K562 (cell line): ENCODE measurements around the gene VWA7. TPM values are rescaled to one million over a fixed set of nuclear protein-coding genes. Genes with fewer than 3 reads are reported as not detected.

Source experiments
- ILK ChIP-seq: fragments of 450-650 bp; IDR thresholded peaks from 2 replicates; pipeline ENCODE4 v1.6.1; 2016; ENCODE audit warnings: missing genetic modification characterization, low read depth, mild to moderate bottlenecking, missing compliant biosample characterization, moderate library complexity, borderline replicate concordance
- NFIC ChIP-seq: fragments of 450-650 bp; IDR thresholded peaks from 2 replicates; pipeline ENCODE4 v1.6.1; 2017; ENCODE audit warnings: mild to moderate bottlenecking, inconsistent platforms
- SPI1 ChIP-seq: IDR thresholded peaks from 2 replicates; pipeline ENCODE4 v1.6.1; 2011; ENCODE audit warnings: low read depth, low read length, control low read depth, borderline replicate concordance
- STAT5A ChIP-seq: IDR thresholded peaks from 2 replicates; pipeline ENCODE4 v1.6.1; 2012; ENCODE audit warnings: low read length, inconsistent platforms, borderline replicate concordance
- ZNF830 ChIP-seq: fragments of 250-450 bp; sonication (Bioruptor Pico); IDR thresholded peaks from 2 replicates; pipeline ENCODE4 v1.5.0; 2021; ENCODE audit warnings: mild to moderate bottlenecking
- polyA plus RNA-seq, 8 experiments: library from polyadenylated mRNA; depleted of rRNA in 4 of 8; stranded (reverse) in 5 of 8; unstranded in 3 of 8; fragments of >200 nt; fragmentation: Nextera tagmentation in 2 of 8; fragmentation: Illumina TruSeq in 1 of 8; extraction: Ambion mirVana in 2 of 8; extraction: Trizol in 1 of 8; gene quantifications; 2 replicates each; pipeline versions ENCODE4 v1.2.1 to v1.2.3, GENCODE V29; 2011 to 2014; ENCODE audit warnings: inconsistent platforms in 1 of 8, missing spikeins in 1 of 8
- total RNA-seq, 7 experiments: library from RNA; depleted of rRNA in 6 of 7; stranded (reverse); fragments of >200 nt in 6 of 7; fragmentation: Illumina TruSeq in 2 of 7; extraction: Trizol in 2 of 7; gene quantifications; 2 replicates each; pipeline versions ENCODE4 v1.2.1 to v1.2.3, GENCODE V29; 2011 to 2021; ENCODE audit warnings: low replicate concordance in 1 of 7
- TF ChIP-seq, protein P1 (sequence below), 3 experiments: fragments of 200-800 bp in 1 of 3; fragments of 250-450 bp in 1 of 3; fragments of 450-650 bp in 1 of 3; sonication (Bioruptor Pico) in 1 of 3; sonication (Bioruptor generic) in 1 of 3; formaldehyde crosslinking in 1 of 3; IDR thresholded peaks; 2 replicates each; pipeline versions ENCODE4 v1.6.1 to v1.8.0; 2016 to 2022; ENCODE audit warnings: mild to moderate bottlenecking in 2 of 3, missing genetic modification characterization in 2 of 3, missing compliant biosample characterization in 1 of 3, moderate library complexity in 1 of 3
- TF ChIP-seq, protein P2 (sequence below): fragments of 200-600 bp; sonication (generic); IDR thresholded peaks from one replicate; pipeline ENCODE4 v1.6.1; 2012; ENCODE audit warnings: mild to moderate bottlenecking, low read depth, low read length, inconsistent platforms
- TF ChIP-seq, protein P3 (sequence below): fragments of 450-650 bp; conservative IDR thresholded peaks from 2 replicates; pipeline ENCODE4 v1.6.1; 2016; ENCODE audit warnings: missing genetic modification characterization, low read depth, mild to moderate bottlenecking, control low read depth, missing compliant biosample characterization

Gene VWA7
- total and polyA plus RNA-seq, 9 of the 15 experiments (the other 6 are each of a cell fraction or from before 2014, with no cell fraction given), result 0.18 to 2.9 (median 0.95) TPM

DNA sequence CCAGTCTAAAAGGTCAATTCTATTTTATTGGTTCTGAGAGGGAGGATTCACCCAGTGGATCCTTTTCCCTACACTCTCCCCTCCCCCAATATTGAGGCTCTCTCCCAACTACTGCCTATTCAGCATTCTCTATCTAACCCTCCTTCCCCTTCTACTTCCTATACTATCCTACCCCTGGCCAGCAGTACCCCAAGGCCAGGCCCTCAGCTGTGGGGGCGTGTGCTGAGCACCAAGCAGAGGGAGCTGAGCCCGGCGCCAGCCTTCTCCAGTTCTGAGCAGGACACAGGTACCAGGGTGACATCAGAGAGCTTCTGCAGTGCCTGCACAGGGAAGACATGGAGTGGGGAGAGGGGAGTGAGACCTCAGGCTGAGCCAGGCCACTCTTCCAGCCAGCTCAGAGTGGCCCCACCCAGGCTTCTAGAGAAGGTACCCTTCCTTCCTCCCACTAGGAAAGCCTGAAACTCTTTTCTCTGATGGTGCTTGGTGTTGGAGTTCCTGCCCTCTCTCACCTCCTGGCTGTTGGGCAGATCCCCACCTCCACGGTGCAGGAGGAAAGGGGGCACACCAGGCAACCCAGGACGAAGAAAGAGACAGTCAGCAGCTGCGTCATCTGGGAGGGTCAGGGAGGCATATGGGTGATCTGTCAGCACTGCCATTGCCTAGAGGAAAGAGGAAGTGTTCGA is 50.0 kb downstream of the VWA7 start (continued):
- TF ChIP-seq ILK (tag), result no peak
- TF ChIP-seq STAT5A, result no peak
- TF ChIP-seq NFIC, result no peak
- TF ChIP-seq, protein P1, sequence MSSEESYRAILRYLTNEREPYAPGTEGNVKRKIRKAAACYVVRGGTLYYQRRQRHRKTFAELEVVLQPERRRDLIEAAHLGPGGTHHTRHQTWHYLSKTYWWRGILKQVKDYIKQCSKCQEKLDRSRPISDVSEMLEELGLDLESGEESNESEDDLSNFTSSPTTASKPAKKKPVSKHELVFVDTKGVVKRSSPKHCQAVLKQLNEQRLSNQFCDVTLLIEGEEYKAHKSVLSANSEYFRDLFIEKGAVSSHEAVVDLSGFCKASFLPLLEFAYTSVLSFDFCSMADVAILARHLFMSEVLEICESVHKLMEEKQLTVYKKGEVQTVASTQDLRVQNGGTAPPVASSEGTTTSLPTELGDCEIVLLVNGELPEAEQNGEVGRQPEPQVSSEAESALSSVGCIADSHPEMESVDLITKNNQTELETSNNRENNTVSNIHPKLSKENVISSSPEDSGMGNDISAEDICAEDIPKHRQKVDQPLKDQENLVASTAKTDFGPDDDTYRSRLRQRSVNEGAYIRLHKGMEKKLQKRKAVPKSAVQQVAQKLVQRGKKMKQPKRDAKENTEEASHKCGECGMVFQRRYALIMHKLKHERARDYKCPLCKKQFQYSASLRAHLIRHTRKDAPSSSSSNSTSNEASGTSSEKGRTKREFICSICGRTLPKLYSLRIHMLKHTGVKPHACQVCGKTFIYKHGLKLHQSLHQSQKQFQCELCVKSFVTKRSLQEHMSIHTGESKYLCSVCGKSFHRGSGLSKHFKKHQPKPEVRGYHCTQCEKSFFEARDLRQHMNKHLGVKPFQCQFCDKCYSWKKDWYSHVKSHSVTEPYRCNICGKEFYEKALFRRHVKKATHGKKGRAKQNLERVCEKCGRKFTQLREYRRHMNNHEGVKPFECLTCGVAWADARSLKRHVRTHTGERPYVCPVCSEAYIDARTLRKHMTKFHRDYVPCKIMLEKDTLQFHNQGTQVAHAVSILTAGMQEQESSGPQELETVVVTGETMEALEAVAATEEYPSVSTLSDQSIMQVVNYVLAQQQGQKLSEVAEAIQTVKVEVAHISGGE (CRISPR knock-in tag; IDR thresholded peaks at IDR 0.05), result no peak
- peak; percentile 100 for TF ChIP-seq SPI1
- TF ChIP-seq, protein P2, sequence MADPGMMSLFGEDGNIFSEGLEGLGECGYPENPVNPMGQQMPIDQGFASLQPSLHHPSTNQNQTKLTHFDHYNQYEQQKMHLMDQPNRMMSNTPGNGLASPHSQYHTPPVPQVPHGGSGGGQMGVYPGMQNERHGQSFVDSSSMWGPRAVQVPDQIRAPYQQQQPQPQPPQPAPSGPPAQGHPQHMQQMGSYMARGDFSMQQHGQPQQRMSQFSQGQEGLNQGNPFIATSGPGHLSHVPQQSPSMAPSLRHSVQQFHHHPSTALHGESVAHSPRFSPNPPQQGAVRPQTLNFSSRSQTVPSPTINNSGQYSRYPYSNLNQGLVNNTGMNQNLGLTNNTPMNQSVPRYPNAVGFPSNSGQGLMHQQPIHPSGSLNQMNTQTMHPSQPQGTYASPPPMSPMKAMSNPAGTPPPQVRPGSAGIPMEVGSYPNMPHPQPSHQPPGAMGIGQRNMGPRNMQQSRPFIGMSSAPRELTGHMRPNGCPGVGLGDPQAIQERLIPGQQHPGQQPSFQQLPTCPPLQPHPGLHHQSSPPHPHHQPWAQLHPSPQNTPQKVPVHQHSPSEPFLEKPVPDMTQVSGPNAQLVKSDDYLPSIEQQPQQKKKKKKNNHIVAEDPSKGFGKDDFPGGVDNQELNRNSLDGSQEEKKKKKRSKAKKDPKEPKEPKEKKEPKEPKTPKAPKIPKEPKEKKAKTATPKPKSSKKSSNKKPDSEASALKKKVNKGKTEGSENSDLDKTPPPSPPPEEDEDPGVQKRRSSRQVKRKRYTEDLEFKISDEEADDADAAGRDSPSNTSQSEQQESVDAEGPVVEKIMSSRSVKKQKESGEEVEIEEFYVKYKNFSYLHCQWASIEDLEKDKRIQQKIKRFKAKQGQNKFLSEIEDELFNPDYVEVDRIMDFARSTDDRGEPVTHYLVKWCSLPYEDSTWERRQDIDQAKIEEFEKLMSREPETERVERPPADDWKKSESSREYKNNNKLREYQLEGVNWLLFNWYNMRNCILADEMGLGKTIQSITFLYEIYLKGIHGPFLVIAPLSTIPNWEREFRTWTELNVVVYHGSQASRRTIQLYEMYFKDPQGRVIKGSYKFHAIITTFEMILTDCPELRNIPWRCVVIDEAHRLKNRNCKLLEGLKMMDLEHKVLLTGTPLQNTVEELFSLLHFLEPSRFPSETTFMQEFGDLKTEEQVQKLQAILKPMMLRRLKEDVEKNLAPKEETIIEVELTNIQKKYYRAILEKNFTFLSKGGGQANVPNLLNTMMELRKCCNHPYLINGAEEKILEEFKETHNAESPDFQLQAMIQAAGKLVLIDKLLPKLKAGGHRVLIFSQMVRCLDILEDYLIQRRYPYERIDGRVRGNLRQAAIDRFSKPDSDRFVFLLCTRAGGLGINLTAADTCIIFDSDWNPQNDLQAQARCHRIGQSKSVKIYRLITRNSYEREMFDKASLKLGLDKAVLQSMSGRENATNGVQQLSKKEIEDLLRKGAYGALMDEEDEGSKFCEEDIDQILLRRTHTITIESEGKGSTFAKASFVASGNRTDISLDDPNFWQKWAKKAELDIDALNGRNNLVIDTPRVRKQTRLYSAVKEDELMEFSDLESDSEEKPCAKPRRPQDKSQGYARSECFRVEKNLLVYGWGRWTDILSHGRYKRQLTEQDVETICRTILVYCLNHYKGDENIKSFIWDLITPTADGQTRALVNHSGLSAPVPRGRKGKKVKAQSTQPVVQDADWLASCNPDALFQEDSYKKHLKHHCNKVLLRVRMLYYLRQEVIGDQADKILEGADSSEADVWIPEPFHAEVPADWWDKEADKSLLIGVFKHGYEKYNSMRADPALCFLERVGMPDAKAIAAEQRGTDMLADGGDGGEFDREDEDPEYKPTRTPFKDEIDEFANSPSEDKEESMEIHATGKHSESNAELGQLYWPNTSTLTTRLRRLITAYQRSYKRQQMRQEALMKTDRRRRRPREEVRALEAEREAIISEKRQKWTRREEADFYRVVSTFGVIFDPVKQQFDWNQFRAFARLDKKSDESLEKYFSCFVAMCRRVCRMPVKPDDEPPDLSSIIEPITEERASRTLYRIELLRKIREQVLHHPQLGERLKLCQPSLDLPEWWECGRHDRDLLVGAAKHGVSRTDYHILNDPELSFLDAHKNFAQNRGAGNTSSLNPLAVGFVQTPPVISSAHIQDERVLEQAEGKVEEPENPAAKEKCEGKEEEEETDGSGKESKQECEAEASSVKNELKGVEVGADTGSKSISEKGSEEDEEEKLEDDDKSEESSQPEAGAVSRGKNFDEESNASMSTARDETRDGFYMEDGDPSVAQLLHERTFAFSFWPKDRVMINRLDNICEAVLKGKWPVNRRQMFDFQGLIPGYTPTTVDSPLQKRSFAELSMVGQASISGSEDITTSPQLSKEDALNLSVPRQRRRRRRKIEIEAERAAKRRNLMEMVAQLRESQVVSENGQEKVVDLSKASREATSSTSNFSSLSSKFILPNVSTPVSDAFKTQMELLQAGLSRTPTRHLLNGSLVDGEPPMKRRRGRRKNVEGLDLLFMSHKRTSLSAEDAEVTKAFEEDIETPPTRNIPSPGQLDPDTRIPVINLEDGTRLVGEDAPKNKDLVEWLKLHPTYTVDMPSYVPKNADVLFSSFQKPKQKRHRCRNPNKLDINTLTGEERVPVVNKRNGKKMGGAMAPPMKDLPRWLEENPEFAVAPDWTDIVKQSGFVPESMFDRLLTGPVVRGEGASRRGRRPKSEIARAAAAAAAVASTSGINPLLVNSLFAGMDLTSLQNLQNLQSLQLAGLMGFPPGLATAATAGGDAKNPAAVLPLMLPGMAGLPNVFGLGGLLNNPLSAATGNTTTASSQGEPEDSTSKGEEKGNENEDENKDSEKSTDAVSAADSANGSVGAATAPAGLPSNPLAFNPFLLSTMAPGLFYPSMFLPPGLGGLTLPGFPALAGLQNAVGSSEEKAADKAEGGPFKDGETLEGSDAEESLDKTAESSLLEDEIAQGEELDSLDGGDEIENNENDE, result no peak
- no peak for TF ChIP-seq ZNF830
- TF ChIP-seq, protein P3, sequence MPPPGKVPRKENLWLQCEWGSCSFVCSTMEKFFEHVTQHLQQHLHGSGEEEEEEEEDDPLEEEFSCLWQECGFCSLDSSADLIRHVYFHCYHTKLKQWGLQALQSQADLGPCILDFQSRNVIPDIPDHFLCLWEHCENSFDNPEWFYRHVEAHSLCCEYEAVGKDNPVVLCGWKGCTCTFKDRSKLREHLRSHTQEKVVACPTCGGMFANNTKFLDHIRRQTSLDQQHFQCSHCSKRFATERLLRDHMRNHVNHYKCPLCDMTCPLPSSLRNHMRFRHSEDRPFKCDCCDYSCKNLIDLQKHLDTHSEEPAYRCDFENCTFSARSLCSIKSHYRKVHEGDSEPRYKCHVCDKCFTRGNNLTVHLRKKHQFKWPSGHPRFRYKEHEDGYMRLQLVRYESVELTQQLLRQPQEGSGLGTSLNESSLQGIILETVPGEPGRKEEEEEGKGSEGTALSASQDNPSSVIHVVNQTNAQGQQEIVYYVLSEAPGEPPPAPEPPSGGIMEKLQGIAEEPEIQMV (tag), result no peak
